Measurements from ENCODE around the gene EIF2S1.
"Not testable (repeated sequence)": the region's sequence is repeated elsewhere in the genome, so short reads cannot be mapped to it uniquely, and the experiment has no call there.

Gene EIF2S1

GRCh38 chr14:67413806-67414769 is 54.0 kb downstream of the EIF2S1 start:
- peak; percentile 24 for DNase-seq

GRCh38 chr14:67415610-67416009 is 55.5 kb downstream of the EIF2S1 start:
- DNase-seq = not testable (repeated sequence)

- DNase-seq = no peak
These were observed 56.0 kb downstream of the EIF2S1 start for GRCh38 chr14:67416085-67416484.

GRCh38 chr14:67416810-67417209 is 56.7 kb downstream of the EIF2S1 start:
- DNase-seq = no peak

GRCh38 chr14:67417633-67418032 is 57.5 kb downstream of the EIF2S1 start:
- DNase-seq = no peak

GRCh38 chr14:67418401-67419191 is 58.5 kb downstream of the EIF2S1 start:
- no peak for DNase-seq

GRCh38 chr14:67420102-67420739 is 60.1 kb downstream of the EIF2S1 start:
- DNase-seq = peak; percentile 32

GRCh38 chr14:67421356-67422224 is 61.5 kb downstream of the EIF2S1 start:
- DNase-seq = no peak

- no peak for DNase-seq
These were observed 63.3 kb downstream of the EIF2S1 start for GRCh38 chr14:67423424-67423823.

- DNase-seq = no peak
These were observed 64.4 kb downstream of the EIF2S1 start for GRCh38 chr14:67424539-67424938.

- no peak for DNase-seq
These were observed 65.5 kb downstream of the EIF2S1 start for GRCh38 chr14:67425608-67426007.

GRCh38 chr14:67426161-67426560 is 66.0 kb downstream of the EIF2S1 start:
- no peak for DNase-seq

- peak; percentile 70 for DNase-seq
These were observed 67.0 kb downstream of the EIF2S1 start for GRCh38 chr14:67426983-67427606.

- DNase-seq = no peak
These were observed 68.4 kb downstream of the EIF2S1 start for GRCh38 chr14:67428501-67429031.

GRCh38 chr14:67429510-67430205 is 69.5 kb downstream of the EIF2S1 start:
- DNase-seq = no peak

GRCh38 chr14:67432050-67432564 is 72.0 kb downstream of the EIF2S1 start:
- DNase-seq = no peak

GRCh38 chr14:67435603-67436002 is 75.5 kb downstream of the EIF2S1 start:
- DNase-seq = no peak
